ENCODE measurements around the gene COL8A1. TPM values are rescaled to one million over a fixed set of nuclear protein-coding genes. Genes with fewer than 3 reads are reported as not detected.
A peak's percentile ranks its signal among the peaks of the same experiment; 100 is the strongest.

Gene COL8A1
- total RNA-seq, 4 donors from 2014 or later, result 31.5 to 139 (median 71.4) TPM

DNA sequence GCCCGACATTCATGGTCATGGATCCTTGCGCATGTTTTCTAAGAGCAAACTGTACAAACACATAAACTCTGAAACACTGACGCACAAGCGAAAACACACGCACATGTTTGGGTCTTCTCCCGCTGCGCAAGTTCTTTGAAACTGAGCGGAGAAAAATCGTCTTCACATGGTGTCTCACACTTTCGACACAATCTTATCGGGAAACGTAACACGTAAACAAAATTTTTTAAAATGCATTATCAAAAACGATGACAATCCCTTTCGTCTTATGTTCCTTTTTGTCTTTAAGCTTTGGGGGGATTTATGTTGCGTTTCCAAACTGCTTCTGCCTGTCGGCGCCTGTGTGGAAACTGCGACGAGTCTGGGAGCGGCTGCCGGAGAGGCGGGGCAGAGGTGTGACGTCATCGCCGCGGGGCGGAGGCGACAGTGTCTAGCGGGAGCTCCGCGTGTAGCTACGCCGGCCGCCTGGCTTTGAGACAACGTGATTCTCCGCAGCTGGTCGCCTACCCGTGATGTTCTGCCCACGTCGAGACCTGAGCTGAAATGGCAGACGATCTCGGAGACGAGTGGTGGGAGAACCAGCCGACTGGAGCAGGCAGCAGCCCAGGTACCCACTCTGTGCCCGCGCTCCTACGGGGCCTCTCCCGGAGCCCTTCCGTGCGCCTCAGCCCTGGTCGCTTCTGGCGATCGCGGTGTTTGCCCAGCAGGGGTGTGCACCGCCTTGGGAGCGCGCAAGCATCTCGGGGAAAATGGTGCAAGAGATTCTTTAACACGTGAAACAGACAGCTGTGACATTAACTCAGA lies 179.2 kb downstream of the COL8A1 start, which contains the start of gene CMSS1:
Gene CMSS1 (plus strand): TSS at position 426 of the 804 bp plus-strand sequence.
- intact Hi-C loops (cut with DNase I), result loop anchor here (5.0 kb wide), 1 partner anchor 585 kb away; the partner anchor contains the start of genes LNP1 and TOMM70

DNA sequence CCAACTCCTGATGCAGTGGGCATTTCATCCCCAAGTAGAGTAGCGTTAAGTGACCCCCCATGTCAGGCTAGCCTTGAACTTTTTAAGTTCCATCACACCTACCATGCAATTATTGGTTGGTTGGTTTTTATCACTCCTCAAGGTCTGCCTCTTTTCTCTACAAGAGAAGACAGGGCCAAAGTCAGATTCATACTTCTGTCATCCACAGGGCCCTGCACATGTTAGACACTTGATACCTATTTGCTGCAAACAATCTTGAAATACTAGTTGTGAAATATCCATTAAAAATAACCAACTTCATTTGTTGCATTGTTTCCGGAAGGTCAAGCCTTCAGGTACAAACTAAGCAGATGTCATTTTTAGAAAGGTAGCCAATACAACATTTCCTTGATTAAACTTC lies 180.4 kb downstream of the COL8A1 start:
- H3K4me3 ChIP-seq, result peak overlapping the region in 3 of 4 donors; percentile 73 to 87 (median 73)
- H3K4me1 ChIP-seq, result peaks cover 6 to 42% (median 24%) of the 10 kb centered on the region in 4 donors
- no peaks in the 10 kb centered on the region for H3K27me3 ChIP-seq
- intact Hi-C loops (cut with DNase I), result loop anchor here (5.0 kb wide), 1 partner anchor 583 kb away; the partner anchor contains the start of genes LNP1 and TOMM70
- H3K36me3 ChIP-seq, result no peaks in the 10 kb centered on the region
- no peak for DNase-seq (ENCODE audit: extremely low spot score)
- no peak for TF ChIP-seq POLR2A (IDR thresholded peaks at IDR 0.05; ENCODE audit: low read depth)
- TF ChIP-seq, protein P1, sequence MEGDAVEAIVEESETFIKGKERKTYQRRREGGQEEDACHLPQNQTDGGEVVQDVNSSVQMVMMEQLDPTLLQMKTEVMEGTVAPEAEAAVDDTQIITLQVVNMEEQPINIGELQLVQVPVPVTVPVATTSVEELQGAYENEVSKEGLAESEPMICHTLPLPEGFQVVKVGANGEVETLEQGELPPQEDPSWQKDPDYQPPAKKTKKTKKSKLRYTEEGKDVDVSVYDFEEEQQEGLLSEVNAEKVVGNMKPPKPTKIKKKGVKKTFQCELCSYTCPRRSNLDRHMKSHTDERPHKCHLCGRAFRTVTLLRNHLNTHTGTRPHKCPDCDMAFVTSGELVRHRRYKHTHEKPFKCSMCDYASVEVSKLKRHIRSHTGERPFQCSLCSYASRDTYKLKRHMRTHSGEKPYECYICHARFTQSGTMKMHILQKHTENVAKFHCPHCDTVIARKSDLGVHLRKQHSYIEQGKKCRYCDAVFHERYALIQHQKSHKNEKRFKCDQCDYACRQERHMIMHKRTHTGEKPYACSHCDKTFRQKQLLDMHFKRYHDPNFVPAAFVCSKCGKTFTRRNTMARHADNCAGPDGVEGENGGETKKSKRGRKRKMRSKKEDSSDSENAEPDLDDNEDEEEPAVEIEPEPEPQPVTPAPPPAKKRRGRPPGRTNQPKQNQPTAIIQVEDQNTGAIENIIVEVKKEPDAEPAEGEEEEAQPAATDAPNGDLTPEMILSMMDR (IDR thresholded peaks at IDR 0.05), result no peak
- no peak for TF ChIP-seq POLR2AphosphoS5 (IDR thresholded peaks at IDR 0.05)
- no peak for TF ChIP-seq EP300 (IDR thresholded peaks at IDR 0.05)
- no peaks in the 10 kb centered on the region for H3K9me3 ChIP-seq
- peak overlapping the region in 2 of 4 donors; percentile 89 to 90 for H3K27ac ChIP-seq (replicated peaks in 1 of 4)
- WGBS, result 96% methylated on average over 2 of the region's 2 CpGs

More for the DNA sequence above, 179.2 kb downstream of the COL8A1 start, which contains the start of gene CMSS1:
- Histone ChIP-seq H3K27me3 (no peaks in the 10 kb centered on the region), H3K27ac (replicated peaks in 1 of 4) (peak within 1 kb of the TSS; percentile 89 to 91 (median 90)), H3K4me3 (peak within 1 kb of the TSS; percentile 73 to 87 (median 74)), H3K9me3 (no peaks in the 10 kb centered on the region), H3K36me3 (no peaks in the 10 kb centered on the region), H3K4me1 (peaks cover 6 to 36% (median 24%) of the 10 kb centered on the region in 4 donors)
- peak; percentile 87 to 90 for TF ChIP-seq POLR2AphosphoS5 (IDR thresholded peaks at IDR 0.05)
- TF ChIP-seq, protein P1 (IDR thresholded peaks at IDR 0.05), result peak in 2 of 3 experiments; percentile 21 to 44
- no peak for TF ChIP-seq EP300 (IDR thresholded peaks at IDR 0.05)
- peak; percentile 67 for TF ChIP-seq POLR2A (IDR thresholded peaks at IDR 0.05; ENCODE audit: low read depth)
- WGBS, result 0% methylated on average over 40 of the region's 60 CpGs
- DNase-seq (ENCODE audit: extremely low spot score), result peak; percentile 98

DNA sequence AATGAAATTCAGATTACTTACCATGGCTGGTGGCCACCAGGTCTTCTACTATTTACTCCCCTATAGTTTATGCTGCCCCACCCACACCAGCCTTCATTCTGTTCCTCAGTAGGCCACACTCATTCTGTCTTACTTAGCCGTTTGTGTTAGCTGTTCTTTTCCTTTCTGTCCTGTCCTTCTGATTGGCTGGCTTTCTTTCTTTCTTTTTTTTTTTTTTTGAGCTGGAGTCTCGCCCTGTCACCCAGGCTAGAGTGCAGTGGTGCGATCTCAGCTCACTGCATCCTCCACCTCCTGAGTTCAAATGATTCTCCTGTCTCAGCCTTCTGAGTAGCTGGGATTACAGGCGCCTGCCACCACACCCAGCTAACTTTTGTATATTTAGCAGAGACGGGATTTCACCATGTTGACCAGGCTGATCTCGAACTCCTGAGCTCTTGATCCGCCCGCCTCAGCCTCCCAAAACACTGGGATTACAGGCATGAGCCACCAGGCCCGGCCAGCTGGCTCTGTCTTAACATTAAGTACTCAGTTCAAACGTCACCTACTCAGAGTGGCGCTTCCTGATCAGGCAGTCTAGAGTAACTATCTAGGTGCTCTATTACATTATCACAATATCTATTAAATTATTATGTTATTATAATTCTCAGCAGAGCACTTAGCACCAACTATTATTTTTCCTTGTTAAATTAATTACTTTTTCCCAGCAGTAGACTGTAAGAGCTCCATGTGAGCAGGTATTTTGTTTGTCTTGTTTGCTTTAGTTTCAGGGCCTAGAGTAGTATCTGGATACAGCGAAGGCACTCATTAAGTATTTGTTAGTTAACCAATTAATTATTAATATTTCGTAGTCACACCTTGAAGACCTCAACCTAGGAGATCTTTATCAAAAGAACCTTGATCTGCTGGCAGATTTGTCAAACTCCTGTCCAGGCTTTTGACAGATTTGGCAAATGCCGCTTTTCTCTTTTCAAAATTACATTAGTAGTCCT lies 185.6 kb downstream of the COL8A1 start:
- Histone ChIP-seq H3K27me3 (no peaks in the 10 kb centered on the region), H3K4me3 (no peak overlapping the region), H3K9me3 (no peaks in the 10 kb centered on the region), H3K27ac (replicated peaks in 1 of 4) (no peak overlapping the region), H3K36me3 (no peaks in the 10 kb centered on the region), H3K4me1 (peaks cover 0 to 24% (median 7%) of the 10 kb centered on the region in 4 donors)
- intact Hi-C loops (cut with DNase I), result loop anchor here (10.0 kb wide), 1 partner anchor 511 kb away; the partner anchor contains the start of gene NIT2
- WGBS, result 89% methylated on average over 14 of the region's 14 CpGs
- TF ChIP-seq POLR2AphosphoS5 (IDR thresholded peaks at IDR 0.05) (no peak), POLR2A (IDR thresholded peaks at IDR 0.05; ENCODE audit: low read depth) (no peak), EP300 (IDR thresholded peaks at IDR 0.05) (no peak)
- TF ChIP-seq, protein P1 (IDR thresholded peaks at IDR 0.05), result no peak
- no peak for DNase-seq (ENCODE audit: extremely low spot score)

DNA sequence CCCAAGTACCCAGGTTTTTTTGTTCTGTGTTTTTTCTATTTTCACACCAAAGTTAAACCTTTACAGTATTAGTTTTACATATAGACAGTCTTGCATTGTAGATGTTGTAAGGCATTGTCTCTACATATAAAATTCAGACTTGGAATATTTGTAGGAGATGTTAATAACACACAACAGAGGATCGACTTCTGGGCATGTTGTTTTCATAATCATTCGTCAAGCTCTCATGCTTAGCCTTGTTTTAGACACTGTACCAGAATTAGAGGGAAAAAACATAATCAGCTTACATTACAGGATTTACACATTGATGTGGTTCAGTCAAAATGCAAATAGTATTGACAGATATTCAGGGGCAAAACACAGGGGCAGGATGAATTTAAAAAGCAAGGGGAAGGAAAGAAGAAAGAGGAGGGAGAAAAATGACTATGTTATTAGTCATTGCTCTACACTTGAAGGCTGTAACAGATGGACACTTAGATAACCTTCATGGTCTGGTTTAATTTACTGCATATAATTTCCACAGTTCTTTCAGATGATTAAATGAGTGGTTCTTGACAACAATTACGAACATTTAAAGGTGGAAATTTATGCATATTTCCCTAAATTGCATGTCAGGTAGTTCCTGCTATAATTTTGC lies 186.7 kb downstream of the COL8A1 start:
- Histone ChIP-seq H3K27ac (replicated peaks in 1 of 4) (no peak overlapping the region), H3K4me3 (no peak overlapping the region), H3K36me3 (peaks cover 0 to 5% (median 0%) of the 10 kb centered on the region in 4 donors), H3K9me3 (no peaks in the 10 kb centered on the region), H3K4me1 (peaks cover 0 to 19% (median 3%) of the 10 kb centered on the region in 4 donors), H3K27me3 (no peaks in the 10 kb centered on the region)
- 72% methylated on average over 3 of the region's 3 CpGs for WGBS
- intact Hi-C loops (cut with DNase I), result loop anchor here (5.0 to 10.0 kb wide), 2 partner anchors 510 to 767 kb away; partner anchors contain the start of gene NIT2
- DNase-seq (ENCODE audit: extremely low spot score), result no peak
- TF ChIP-seq POLR2AphosphoS5 (IDR thresholded peaks at IDR 0.05), result no peak
- no peak for TF ChIP-seq POLR2A (IDR thresholded peaks at IDR 0.05; ENCODE audit: low read depth)
- TF ChIP-seq, protein P1 (IDR thresholded peaks at IDR 0.05), result no peak
- no peak for TF ChIP-seq EP300 (IDR thresholded peaks at IDR 0.05)

All from esophagus muscularis mucosa (tissue), 4 donors.